Measurements from ENCODE around the gene UBFD1. TPM values are rescaled to one million over a fixed set of nuclear protein-coding genes. Genes with fewer than 3 reads are reported as not detected.
"Not testable (repeated sequence)": the region's sequence is repeated elsewhere in the genome, so short reads cannot be mapped to it uniquely, and the experiment has no call there.

The UBFD1 gene
- total RNA-seq, 1 donor from 2014 or later = 97.6 TPM

DNA sequence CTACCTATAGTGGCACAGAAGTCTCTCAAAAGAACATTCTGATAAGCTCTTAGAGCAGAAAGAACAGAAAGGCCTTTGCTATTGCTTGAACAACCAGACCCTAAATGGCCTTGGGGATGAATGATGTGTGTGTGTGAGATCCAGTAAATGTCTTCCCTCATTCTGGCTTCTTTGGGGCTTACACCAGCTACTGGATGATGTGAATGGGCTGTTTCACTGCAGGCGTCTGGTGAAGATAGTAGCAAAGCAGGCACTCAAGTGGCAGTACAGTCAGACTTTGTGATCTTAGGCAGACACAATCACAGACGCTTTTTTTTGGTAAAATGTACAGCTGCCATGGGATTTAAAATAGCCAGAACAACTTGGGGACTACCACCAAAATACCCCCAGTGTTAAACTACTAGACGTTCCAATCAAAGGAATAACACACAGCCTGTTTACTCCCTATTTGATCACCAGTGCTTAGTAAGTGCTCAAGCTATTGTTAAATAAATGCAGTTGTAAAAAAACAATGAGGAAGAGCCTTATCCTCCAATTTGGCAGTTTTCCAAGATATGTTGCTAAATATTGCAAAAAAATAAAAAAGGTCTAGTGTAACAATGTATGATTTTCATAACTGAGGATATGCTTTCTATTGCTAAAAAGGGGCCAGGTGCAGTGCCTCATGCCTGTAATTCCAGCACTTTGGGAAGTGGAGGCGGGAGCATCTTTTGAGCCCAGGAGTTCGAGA lies 20.7 kb downstream of the UBFD1 start:
- DNase-seq (ENCODE audit: extremely low spot score, unreplicated experiment) = no peak
- Mint-ChIP-seq H3K36me3 (peaks cover 8% of the 10 kb centered on the region), H3K27ac (no peak overlapping the region), H3K27me3 (no peaks in the 10 kb centered on the region), H3K9me3 (no peaks in the 10 kb centered on the region), H3K4me3 (no peak overlapping the region), H3K4me1 (ENCODE audit: unreplicated experiment) (no peaks in the 10 kb centered on the region)
- TF ChIP-seq, protein P1, sequence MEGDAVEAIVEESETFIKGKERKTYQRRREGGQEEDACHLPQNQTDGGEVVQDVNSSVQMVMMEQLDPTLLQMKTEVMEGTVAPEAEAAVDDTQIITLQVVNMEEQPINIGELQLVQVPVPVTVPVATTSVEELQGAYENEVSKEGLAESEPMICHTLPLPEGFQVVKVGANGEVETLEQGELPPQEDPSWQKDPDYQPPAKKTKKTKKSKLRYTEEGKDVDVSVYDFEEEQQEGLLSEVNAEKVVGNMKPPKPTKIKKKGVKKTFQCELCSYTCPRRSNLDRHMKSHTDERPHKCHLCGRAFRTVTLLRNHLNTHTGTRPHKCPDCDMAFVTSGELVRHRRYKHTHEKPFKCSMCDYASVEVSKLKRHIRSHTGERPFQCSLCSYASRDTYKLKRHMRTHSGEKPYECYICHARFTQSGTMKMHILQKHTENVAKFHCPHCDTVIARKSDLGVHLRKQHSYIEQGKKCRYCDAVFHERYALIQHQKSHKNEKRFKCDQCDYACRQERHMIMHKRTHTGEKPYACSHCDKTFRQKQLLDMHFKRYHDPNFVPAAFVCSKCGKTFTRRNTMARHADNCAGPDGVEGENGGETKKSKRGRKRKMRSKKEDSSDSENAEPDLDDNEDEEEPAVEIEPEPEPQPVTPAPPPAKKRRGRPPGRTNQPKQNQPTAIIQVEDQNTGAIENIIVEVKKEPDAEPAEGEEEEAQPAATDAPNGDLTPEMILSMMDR (conservative IDR thresholded peaks at IDR 0.05) = no peak

DNA sequence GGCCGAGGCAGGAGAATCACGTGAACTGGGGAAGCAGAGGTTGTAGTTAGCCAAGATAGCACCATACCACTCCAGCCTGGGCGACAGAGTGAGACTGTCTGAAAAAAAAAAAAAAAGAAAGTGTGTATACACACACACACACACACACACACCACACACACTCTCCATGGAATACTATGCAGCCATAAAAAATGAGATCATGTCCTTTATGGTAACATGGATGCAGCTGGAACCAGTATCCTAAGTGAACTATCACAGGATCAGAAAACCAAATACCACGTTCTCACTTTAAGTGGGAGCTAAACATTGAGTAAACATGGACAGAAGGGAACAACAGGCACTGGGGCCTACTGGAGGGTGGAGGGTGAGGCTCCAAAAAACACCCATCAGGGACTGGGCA lies 21.8 kb downstream of the UBFD1 start:
- Mint-ChIP-seq H3K4me1 (ENCODE audit: unreplicated experiment) (no peaks in the 10 kb centered on the region), H3K36me3 (peaks cover 12% of the 10 kb centered on the region), H3K27me3 (no peaks in the 10 kb centered on the region), H3K27ac (no peak overlapping the region), H3K4me3 (no peak overlapping the region), H3K9me3 (no peaks in the 10 kb centered on the region)
- DNase-seq (ENCODE audit: extremely low spot score, unreplicated experiment) = no peak
- TF ChIP-seq, protein P1 (conservative IDR thresholded peaks at IDR 0.05) = no peak

DNA sequence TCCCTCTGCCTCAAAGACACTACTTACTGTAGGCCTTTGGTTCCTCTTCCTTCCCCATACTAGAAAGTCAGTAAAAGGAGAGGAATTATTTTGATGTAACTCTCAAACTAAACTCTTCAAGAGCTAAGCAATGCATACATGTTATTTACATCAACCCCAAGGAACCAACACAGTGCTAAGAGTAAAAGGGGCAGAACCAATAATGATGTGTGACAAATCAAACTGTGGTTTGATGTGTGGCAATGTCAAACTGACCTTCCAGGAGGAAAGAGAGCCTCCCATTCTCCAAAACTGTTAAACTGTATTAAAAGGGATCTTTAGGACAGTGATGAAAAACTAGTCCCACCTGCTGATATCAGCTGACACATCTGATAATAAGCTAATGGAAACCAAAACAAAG lies 22.9 kb downstream of the UBFD1 start:
- H3K27ac Mint-ChIP-seq = no peak overlapping the region

DNA sequence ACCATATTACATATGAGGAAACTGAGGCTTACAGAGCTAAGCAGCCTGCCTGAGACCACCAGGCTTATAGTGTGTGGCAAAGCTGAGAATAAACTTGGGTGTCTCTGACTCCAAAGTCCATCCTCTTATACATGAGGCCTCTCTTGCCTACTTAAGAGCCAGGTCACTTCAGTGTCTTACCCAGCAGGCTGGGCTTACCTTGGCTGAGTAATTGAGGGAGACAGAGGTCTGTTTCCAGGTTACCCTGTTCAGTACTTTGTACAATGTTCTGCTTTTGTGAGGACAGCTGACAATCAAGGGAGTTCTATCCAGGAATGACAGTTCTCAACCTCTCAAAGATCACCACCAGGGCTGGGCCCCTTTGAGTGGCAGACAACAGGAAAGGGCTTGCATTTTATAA lies 24.2 kb downstream of the UBFD1 start:
- no peaks in the 10 kb centered on the region for H3K4me1 Mint-ChIP-seq (ENCODE audit: unreplicated experiment)
- H3K9me3 Mint-ChIP-seq = no peaks in the 10 kb centered on the region
- peaks cover 13% of the 10 kb centered on the region for H3K36me3 Mint-ChIP-seq
- no peak overlapping the region for H3K27ac Mint-ChIP-seq
- H3K4me3 Mint-ChIP-seq = no peak overlapping the region
- no peaks in the 10 kb centered on the region for H3K27me3 Mint-ChIP-seq
- TF ChIP-seq, protein P1 (conservative IDR thresholded peaks at IDR 0.05) = no peak
- DNase-seq (ENCODE audit: extremely low spot score, unreplicated experiment) = no peak

More for the DNA sequence above, 22.9 kb downstream of the UBFD1 start:
- H3K36me3 Mint-ChIP-seq = peaks cover 13% of the 10 kb centered on the region
- no peak overlapping the region for H3K4me3 Mint-ChIP-seq
- DNase-seq (ENCODE audit: extremely low spot score, unreplicated experiment) = no peak
- H3K27me3 Mint-ChIP-seq = no peaks in the 10 kb centered on the region
- H3K9me3 Mint-ChIP-seq = no peaks in the 10 kb centered on the region
- TF ChIP-seq, protein P1 (conservative IDR thresholded peaks at IDR 0.05) = no peak
- H3K4me1 Mint-ChIP-seq (ENCODE audit: unreplicated experiment) = no peaks in the 10 kb centered on the region

DNA sequence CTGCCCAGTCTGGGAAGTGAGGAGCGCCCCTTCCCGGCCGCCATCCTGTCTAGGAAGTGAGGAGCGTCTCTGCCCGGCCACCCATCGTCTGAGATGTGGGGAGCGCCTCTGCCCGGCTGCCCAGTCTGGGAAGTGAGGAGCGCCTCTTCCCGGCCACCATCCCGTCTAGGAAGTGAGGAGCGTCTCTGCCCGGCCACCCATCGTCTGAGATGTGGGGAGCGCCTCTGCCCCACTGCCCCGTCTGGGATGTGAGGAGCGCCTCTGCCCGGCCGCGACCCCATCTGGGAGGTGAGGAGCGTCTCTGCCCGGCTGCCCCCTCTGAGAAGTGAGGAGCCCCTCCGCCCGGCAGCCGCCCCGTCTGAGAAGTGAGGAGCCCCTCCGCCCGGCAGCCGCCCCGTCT lies 25.7 kb downstream of the UBFD1 start:
- H3K4me3 Mint-ChIP-seq = not testable (repeated sequence)

DNA sequence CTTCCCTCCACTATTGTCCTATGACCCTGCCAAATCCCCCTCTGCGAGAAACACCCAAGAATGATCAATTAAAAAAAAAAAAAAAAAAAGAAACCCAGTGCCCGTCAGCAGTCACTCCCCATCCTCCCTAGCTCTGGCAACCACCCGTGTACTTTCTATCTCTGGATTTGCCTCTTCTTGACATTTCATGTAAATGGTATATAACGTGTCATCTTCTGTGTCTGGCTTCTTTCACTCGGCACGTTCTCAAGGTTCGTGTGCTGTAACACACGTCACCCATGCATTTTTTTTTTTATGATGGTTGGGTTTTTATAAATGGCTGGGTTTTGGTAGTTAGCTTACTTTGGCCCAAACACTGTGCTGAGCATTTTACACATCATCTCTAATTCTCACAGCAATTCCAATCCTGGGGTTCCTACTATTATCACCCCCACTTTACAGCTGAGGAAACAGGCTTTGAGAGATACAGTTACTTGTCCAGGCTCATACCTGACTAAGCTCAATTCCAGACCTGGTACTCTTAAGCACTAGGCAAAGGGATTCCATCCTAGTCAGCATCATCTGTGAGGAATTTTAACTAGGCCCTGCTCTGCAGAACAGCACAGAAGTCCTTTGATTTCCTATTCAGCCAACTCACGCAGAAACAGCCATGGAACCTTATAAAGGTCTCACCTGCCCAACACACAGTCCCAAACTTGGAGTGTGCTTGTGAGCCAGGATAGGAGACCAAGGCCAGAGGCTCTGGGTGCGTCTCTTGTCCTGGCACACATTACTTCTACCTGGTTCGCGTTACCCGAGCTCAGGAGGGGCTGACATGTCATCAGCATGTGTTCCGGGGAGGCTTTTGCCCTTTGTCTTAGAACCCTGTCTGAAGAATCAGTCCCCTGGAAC lies 26.9 kb downstream of the UBFD1 start:
- H3K27ac Mint-ChIP-seq = no peak overlapping the region
- DNase-seq (ENCODE audit: extremely low spot score, unreplicated experiment) = no peak

More for the DNA sequence above, 25.7 kb downstream of the UBFD1 start:
- not testable (repeated sequence) for H3K27me3 Mint-ChIP-seq; H3K27ac Mint-ChIP-seq; H3K4me1 Mint-ChIP-seq (ENCODE audit: unreplicated experiment); DNase-seq (ENCODE audit: extremely low spot score, unreplicated experiment); H3K9me3 Mint-ChIP-seq
- peaks cover 13% of the 10 kb centered on the region for H3K36me3 Mint-ChIP-seq

More for the DNA sequence above, 26.9 kb downstream of the UBFD1 start:
- Mint-ChIP-seq H3K27me3 (no peaks in the 10 kb centered on the region), H3K4me3 (no peak overlapping the region), H3K9me3 (no peaks in the 10 kb centered on the region), H3K36me3 (peaks cover 13% of the 10 kb centered on the region), H3K4me1 (ENCODE audit: unreplicated experiment) (no peaks in the 10 kb centered on the region)
- TF ChIP-seq, protein P1 (conservative IDR thresholded peaks at IDR 0.05) = no peak

Measured in type B pancreatic cell (in vitro differentiated cells).